Stimulated activated CD4-positive, alpha-beta T cell treated with anti-CD3 and anti-CD28 coated beads, Interleukin-2, amount 100 ng/mL, for 48 hours (primary cell): ENCODE data around the gene CEP120.
"Not testable (repeated sequence)": the region's sequence is repeated elsewhere in the genome, so short reads cannot be mapped to it uniquely, and the experiment has no call there.

Experiments used
- DNase-seq, 2 donors: peaks; one replicate each; pipeline ENCODE4 v3.0.0-alpha.2; 2020

The CEP120 gene

DNA sequence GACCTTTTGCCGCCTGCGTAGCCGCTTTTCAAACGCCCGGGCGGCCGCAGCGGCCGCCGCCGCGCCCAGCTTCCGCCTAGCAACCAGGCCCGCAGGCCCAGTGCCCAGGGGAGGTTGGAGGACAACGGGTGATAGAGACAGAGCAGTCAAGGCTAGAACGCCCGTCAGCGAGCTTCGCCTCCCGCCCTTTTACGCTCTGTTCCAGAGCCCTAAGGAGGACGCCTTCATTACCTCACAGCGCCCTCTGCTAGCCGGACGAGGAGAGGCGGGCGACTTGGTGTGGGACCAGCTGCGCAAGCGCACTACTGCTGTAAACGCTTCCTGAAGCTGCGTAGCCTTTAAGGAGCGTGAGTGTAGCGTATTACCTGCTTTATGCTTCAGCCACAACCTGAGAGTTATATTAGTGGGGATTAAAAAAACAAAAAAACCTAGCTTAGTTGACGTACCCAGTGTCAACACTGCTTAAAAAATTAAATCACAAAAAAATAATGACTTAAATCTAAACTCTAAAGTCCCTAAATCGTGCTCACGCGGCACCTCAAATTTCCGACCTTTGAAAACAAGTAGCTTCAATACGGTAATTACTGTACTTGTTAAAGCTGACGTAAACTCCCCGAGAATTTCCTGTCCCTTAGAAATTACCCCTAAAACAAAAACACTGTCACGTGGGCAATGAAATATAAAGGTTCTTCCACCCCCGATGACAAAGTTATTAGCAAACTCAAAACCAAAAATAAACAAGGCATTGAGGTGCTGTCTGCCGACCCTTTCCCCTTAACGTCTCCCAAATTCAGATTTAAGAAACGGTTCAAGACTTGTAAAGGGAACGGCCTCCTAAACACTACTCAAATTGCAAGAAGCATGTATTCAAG, at the start of gene CEP120:
Gene CEP120, minus strand, starts transcription at position 126 of the 872 bp plus-strand sequence. CDS start 405 bp downstream, outside the sequence.
- peak; percentile 89 to 93 for DNase-seq

DNA sequence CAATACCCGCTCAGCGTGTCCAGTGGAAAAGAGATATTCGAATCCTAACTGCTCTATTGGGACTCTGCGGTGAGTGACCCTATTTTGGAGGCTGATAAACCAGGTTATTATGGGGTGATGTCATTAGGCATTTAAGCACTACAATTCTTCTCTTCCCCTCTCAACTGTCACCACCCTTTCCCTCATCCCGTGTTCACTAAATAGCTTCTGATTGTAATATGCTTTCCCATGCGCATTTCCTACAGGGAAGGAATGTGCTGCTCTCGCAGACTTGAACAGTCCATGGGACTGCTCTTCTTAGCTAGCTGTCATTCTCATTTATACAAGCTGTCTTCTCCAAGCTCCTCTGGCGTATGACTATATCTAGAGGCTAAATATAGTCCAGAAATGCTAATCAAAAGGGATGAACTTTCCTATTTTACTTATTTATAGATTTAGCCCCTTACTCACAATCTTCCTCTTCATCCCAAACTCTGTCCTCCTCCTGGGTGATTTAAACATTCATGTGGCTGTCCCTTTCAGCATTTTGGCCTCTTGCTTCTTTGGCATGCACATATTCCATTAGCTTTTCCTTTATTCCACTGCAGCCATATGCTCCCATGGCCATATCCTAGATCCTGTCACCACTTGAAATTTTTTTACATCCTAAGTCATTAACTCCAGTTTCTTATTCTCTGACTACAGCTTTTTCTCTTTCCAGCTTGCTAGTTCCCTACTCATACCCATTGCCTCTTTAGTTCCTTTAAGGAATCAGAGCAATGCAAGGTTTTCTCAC, 49.1 kb upstream of the CEP120 start:
- DNase-seq = no peak

- DNase-seq = no peak
Observed at GRCh38 chr5:123471385-123471784, 48.2 kb upstream of the CEP120 start.

DNA sequence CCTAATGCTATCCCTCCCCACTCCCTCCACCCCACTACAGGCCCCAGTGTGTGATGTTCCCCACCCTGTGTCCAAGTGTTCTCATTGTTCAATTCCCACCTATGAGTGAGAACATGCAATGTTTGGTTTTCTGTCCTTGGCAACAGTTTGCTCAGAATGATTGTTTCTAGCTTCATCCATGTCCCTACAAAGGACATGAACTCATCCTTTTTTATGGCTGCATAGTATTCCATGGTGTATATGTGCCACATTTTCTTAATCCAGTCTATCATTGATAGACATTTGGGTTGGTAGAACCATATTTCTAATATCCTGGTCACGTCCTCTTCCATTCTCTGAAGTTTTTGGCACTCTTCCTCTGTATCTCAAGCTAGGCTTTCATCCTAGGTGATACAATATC, 43.6 kb upstream of the CEP120 start:
- not testable (repeated sequence) for DNase-seq

- DNase-seq = peak in 1 of 2 donors; percentile 13
Observed at GRCh38 chr5:123460296-123460729, 37.1 kb upstream of the CEP120 start.

- DNase-seq = not testable (repeated sequence)
Observed at GRCh38 chr5:123458994-123459393, 35.8 kb upstream of the CEP120 start.

GRCh38 chr5:123456242-123456641, 33.0 kb upstream of the CEP120 start:
- DNase-seq = no peak

- no peak for DNase-seq
Observed at GRCh38 chr5:123455640-123456039, 32.4 kb upstream of the CEP120 start.

- DNase-seq = no peak
Observed at GRCh38 chr5:123455095-123455494, 31.9 kb upstream of the CEP120 start.

GRCh38 chr5:123454259-123454911, 31.2 kb upstream of the CEP120 start:
- no peak for DNase-seq

- no peak for DNase-seq
Observed at GRCh38 chr5:123452401-123452800, 29.2 kb upstream of the CEP120 start.

DNA sequence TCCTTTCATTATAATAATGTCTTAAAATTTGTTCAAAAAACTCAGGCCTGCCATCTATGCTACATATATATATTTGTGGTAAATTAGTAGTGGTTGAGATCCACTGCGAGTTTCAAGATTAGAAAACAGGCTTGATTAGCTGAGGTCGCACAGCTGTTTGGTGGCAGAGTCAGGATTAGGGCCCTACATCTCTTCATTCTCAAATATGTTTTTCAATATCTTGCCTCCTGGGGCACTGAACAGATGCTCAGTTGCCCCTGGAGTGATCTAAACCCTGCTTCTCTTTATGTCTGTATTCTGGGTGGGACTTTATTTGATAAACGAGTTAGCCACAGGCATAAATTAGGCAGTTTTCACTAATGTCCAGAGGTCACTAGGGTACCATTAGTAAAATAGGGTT, 27.8 kb upstream of the CEP120 start:
- no peak for DNase-seq

GRCh38 chr5:123450640-123451039, 27.4 kb upstream of the CEP120 start:
- DNase-seq = no peak

DNA sequence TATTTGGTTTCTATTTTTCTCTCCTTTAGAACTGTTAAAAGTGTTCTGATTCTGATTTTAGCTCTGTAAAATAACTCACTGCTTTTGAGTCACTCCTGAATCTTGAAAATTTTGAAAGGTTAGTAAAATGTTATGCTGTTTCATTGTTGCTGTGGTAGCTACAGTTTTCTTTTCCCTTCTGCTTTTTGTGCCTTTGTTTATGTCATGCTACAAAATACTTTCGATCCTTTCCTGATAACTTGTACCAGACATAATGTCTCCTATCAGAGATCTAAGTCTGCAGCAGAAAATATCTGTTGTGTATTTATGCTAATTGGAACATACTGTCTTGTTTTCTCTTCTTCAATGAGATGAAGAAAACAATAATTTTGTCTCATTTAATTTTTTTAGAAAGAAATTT, 26.9 kb upstream of the CEP120 start:
- no peak for DNase-seq

DNA sequence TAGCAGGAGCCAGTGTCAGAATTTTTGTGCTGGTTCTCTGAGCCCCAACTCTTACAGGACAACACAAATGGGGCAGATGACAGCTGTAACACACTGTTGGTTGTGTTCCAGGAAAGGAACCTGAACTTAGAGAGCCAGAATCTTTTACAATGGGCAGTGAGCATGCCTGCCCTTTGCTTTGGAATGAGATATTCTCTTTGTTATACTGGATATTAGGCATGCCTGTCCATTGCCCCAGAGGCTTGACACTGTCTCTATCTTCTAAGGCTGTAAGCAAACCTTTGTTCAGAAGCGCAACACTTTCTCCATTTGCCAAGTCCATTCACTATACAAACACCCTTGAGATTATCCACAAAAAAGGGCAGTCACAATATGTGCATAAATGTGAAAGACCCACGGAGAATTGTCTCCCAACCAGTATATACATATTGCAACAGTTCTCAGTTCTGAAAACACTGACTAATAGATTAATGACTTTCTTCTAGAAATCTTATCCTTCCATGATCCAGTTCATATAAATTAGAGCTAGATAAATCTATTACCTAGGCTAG, 26.3 kb upstream of the CEP120 start:
- no peak for DNase-seq

GRCh38 chr5:123448743-123449142, 25.5 kb upstream of the CEP120 start:
- no peak for DNase-seq

- peak in 1 of 2 donors; percentile 9 for DNase-seq
Observed at GRCh38 chr5:123448017-123448617, 24.9 kb upstream of the CEP120 start.

DNA sequence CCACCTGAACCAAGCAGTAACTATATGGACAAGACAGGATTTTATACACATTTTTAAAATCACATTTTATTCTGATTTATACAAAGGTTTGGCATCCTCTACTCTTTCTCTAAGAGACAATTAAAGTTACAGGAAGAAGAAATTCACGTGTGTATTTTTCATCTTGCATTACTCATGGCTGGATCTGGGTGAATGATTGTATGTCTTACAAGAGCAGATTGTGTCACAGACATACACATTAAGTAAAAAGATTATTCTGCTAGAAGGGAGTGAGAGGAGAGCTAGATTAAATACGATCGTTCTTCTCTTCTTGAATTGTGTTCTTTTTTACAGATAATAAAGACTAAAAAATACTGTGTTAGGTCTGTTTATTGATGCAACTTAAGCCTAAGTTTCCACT, 20.8 kb upstream of the CEP120 start:
- DNase-seq = no peak

GRCh38 chr5:123441408-123441807, 18.2 kb upstream of the CEP120 start:
- DNase-seq = peak; percentile 15 to 43

DNA sequence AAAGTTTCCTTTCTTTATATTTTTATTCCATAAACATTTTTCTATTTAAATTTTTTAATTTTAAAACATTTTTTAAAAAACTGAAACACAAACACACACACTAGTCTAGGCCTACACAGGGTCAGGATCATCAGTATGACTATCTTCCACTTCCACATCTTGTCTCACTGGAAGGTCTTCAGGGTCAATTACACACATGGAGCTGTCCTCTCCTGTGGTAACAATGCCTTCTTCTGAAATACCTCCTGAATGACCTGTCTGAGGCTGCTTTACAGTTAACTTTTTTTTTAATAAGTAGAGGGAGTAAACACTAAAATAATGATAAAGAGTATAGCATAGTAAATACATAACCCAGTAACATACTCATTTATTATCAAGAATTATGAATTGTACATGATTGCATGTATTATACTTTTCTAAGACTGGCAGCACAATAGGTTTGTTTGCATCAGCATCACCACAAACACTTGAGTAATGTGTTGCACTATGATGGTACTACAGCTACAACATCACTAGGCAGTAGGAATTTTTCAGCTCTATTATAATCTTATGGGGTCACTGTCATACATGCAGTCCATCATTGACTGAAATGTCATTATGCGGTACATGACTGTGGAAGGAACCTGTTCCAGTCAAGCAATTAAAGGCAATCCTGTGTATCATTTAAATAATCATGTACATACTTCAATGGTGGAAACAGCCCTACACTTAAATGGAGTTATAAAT, 17.4 kb upstream of the CEP120 start:
- no peak for DNase-seq

DNA sequence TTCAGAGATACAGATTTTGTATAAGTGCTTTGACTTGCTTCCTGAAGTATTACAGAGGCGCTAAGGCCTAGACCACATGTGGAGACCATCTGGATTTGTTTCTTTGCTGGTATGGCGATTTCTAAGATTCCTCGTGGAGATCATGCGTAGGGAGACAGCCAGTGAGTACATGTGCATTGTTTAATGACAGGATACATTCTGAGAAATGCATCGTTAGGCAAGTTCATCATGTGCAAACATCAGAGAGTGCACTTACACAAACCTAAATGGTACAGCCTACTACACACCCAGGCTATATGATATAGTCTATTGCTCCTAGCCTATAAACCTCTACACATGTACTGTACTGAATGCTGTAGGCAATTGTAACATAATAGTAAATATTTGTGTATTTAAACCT, 16.5 kb upstream of the CEP120 start:
- DNase-seq = no peak

GRCh38 chr5:123438902-123439301, 15.7 kb upstream of the CEP120 start:
- no peak for DNase-seq
